AG09319 (cell line): ENCODE measurements around the gene ETFRF1.

Source experiments
- DNase-seq: peaks from one replicate; pipeline ENCODE4 v3.0.0-alpha.2; 2010; ENCODE audit warnings: low read depth; ENCODE audit errors: extremely low read depth
- TF ChIP-seq, protein P1 (sequence below): IDR thresholded peaks from 2 replicates; pipeline ENCODE4 v1.5.1; 2011; ENCODE audit warnings: low read depth, mild to moderate bottlenecking, inconsistent platforms, low read length, moderate library complexity

Gene ETFRF1

GRCh38 chr12:25182765-25183164, 12.3 kb upstream of the ETFRF1 start:
- TF ChIP-seq, protein P1, sequence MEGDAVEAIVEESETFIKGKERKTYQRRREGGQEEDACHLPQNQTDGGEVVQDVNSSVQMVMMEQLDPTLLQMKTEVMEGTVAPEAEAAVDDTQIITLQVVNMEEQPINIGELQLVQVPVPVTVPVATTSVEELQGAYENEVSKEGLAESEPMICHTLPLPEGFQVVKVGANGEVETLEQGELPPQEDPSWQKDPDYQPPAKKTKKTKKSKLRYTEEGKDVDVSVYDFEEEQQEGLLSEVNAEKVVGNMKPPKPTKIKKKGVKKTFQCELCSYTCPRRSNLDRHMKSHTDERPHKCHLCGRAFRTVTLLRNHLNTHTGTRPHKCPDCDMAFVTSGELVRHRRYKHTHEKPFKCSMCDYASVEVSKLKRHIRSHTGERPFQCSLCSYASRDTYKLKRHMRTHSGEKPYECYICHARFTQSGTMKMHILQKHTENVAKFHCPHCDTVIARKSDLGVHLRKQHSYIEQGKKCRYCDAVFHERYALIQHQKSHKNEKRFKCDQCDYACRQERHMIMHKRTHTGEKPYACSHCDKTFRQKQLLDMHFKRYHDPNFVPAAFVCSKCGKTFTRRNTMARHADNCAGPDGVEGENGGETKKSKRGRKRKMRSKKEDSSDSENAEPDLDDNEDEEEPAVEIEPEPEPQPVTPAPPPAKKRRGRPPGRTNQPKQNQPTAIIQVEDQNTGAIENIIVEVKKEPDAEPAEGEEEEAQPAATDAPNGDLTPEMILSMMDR: no peak

DNA sequence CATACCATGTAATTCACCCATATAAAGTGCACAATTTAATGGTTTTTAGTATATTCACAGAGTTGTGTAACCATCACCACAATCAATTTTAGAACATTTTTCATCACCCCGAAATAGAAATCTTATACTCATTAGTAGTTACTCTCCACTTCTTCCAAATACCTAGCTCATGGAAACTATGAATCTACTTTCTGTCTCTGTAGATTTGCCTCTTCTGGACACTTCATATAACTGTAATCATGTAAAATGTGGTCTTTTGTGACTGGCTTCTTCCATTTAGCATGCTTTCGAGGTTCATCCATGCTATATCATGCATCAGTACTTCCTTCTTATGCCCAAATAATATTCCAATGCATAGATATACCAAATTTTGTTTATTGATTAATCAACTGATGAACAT, 10.9 kb upstream of the ETFRF1 start:
- TF ChIP-seq, protein P1: no peak
- DNase-seq: no peak

More at GRCh38 chr12:25182765-25183164, 12.3 kb upstream of the ETFRF1 start:
- DNase-seq: no peak

DNA sequence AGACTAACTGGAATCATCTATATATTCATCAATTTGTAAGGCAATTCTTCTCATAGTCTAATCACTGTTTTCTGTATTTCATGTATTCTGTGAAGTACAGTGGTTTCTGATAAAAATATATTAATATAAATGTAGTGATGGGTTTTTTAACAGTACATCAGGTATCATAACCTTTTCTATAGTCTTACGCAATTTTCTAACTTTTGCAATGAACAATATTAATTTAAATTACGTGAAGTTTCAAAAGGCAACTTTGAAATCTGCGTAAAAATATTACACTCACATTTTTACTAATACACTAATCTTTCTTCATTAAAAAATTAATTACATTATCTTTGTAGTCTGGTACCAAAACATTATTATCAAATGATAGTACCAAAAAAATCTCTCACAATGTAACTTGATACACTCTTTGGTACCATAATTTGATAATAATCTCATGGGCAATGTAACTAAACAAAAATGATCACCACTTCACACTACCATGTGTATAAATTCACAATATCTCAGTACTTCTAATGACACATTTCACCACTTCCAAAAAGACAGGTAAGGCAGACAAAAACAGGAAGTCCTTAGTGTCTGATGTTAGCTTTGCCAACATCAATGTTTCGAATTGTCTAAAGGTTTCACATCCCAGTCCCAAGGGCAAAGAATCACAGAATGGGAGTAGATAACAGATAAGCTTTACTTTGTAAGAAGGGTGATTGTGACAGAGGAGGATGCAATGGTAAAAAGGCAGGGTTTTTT, 8.8 kb upstream of the ETFRF1 start:
- TF ChIP-seq, protein P1: no peak
- no peak for DNase-seq

DNA sequence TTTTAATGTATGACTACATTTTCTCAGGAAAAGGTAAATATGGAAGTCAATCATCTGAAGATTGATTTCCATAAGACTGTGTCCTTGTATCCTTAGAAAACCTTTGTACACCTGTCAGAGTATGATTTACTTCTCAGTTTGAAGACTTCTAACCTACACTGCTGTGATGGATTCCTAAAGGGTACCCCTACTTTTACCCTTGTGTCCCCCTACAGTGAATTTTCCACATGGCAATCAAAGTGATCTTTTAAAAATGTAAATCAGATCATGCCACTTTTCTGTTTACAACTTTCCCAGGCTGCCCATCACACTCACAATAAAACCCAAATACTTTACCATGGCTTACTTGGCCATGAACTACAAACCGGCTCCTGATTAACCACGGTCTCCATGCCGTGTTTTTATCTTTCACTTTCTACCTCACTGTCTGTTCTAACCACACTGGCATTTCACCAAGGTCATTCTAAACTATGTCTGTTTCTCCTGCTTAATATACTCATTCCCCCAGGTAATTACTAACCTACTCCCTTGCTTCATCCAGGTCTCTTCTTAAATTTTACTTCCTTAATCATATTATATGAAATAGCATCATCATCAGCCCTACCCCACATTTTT, 8.1 kb upstream of the ETFRF1 start:
- TF ChIP-seq, protein P1: no peak
- no peak for DNase-seq

DNA sequence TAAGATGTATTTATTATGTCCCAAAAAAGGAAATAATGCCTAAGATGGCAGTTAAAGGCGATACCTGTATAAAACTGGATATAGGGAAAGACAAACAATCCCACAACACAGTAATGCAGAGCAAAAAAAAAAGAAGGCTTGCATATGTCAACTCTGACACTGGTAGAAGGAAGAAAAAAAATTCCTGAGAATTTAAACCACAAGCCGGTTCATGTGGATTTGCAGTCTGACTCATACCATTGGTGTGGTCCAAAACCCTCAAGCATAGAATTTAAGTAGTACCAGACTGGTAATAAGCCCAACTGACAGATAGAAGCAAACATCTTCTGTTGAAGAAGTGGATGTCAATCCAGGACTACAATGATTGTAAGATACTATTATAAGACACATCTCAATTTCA, 7.3 kb upstream of the ETFRF1 start:
- peak; percentile 75 for DNase-seq
- TF ChIP-seq, protein P1: no peak

GRCh38 chr12:25189656-25190055, 5.4 kb upstream of the ETFRF1 start:
- no peak for DNase-seq
- TF ChIP-seq, protein P1: no peak

DNA sequence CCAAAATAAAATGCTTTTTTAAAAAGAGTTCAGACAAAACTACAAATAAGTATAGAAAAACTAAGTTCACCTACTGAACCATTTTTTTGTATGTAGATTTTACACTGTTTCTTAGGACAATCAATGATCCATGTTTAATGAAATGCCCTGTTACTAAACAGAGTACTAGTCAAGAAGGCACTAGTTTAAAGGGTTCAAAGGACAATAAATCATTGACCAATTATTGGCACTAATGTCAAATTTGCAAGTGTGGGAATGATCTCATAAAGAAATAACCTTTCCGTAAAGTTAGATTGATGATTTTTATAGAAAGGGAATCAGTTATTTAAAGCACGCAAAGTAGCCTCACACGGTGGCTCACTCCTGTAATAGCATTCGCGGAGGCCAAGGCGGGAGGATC, 4.2 kb upstream of the ETFRF1 start:
- TF ChIP-seq, protein P1: no peak
- DNase-seq: no peak
